ENCODE measurements around the gene KCTD1. TPM values are rescaled to one million over a fixed set of nuclear protein-coding genes. Genes with fewer than 3 reads are reported as not detected.

Gene KCTD1
- total and polyA plus RNA-seq, 10 of the 15 experiments (the other 5 are each of a cell fraction or from before 2014, with no cell fraction given) = 1.5 to 13.4 (median 5.5) TPM

DNA sequence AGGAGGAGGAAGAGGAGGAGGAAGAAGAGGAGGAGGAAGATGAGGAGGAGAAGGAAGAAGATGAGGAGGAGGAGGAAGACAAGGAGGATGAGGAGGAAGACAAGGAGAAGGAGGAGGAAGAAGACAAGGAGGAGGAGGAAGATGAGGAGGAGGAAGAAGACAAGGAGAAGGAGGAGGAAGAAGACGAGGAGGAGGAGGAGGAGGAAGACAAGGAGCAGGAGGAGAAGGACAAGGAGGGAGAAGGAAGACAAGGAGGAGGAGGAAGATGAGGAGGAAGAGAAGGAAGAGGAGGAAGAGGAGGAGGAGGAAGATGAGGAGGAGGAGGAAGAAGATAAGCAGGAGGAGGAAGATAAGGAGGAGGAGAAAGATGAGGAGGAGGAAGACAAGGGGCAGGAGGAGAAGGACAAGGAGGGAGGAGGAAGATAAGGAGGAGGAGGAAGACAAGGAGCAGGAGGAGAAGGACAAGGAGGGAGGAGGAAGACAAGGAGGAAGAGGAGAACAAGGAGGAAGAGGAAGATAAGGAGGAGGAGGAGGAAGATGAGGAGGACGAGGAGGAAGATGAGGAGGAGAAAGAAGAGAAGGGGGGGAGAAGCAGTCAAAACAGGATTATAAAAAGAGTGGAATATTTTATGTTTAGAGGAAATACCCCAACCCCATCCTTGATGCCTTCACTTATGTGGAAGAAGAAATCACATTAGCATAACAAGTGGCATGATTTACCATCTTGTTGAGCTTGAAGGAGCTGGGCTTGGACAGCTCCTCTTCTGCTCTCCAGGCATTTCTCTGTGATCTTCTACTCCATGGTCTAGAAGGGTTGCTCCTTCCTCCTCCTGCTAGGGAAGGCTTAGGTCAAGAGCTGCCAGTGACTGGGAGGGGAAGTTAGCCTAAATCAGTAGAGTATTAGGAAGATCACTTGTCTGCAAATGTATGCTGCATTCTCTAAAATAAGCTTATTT lies 45.3 kb upstream of the KCTD1 start:
- SMC1A ChIA-PET (ENCODE audit: uncharacterized antibody, unreplicated experiment) = no interaction called here
- no peak for DNase-seq (ENCODE audit: low read depth, low spot score)
- H3K4me2 ChIP-seq (ENCODE audit: control insufficient read depth, insufficient read depth) = no peak overlapping the region
- H3K9ac ChIP-seq (ENCODE audit: control insufficient read depth, insufficient read depth, low read length) = no peak overlapping the region
- CTCF ChIA-PET = no interaction called here
- no peak overlapping the region for H3K27ac ChIP-seq (ENCODE audit: control insufficient read depth, insufficient read depth)
- intact Hi-C loops (cut with micrococcal nuclease; ENCODE audit: unreplicated experiment) = no loop called here
- in situ Hi-C loops (cut with MboI) = no loop called here
- 0% methylated on average over 2 of the region's 2 CpGs for WGBS (ENCODE audit: insufficient coverage, insufficient replicate concordance, low lambda C conversion rate, missing lambda C conversion rate)
- no peak overlapping the region for H2AFZ ChIP-seq (ENCODE audit: control insufficient read depth, low read depth, low read length)
- POLR2A ChIA-PET = no interaction called here
- TF ChIP-seq BACH1 (IDR thresholded peaks at IDR 0.05; ENCODE audit: borderline replicate concordance) (no peak), MEF2A (IDR thresholded peaks at IDR 0.05; ENCODE audit: insufficient read depth, low read depth, low read length) (no peak), FOS (IDR thresholded peaks at IDR 0.05; ENCODE audit: borderline replicate concordance, extremely low read depth, insufficient read length) (no peak), HDAC6 (IDR thresholded peaks at IDR 0.05; ENCODE audit: unreplicated experiment) (no peak), NRF1 (conservative IDR thresholded peaks at IDR 0.05; ENCODE audit: low read depth, low read length) (no peak), RAD21 (IDR thresholded peaks at IDR 0.05; ENCODE audit: insufficient read depth, low read depth, low read length) (no peak), ASH2L (IDR thresholded peaks at IDR 0.05; ENCODE audit: borderline replicate concordance, low read depth) (no peak), NFYB (IDR thresholded peaks at IDR 0.05; ENCODE audit: insufficient read depth, low read depth, low read length) (no peak), FOXK2 (IDR thresholded peaks at IDR 0.05) (no peak), SIN3A (IDR thresholded peaks at IDR 0.05; ENCODE audit: low read depth, low read length) (no peak)
- H3K4me3 ChIP-seq = no peak overlapping the region
- H4K20me1 ChIP-seq (ENCODE audit: control insufficient read depth, insufficient read depth) = no peaks in the 10 kb centered on the region
- H3K79me2 ChIP-seq (ENCODE audit: control insufficient read depth, insufficient read depth, low read length) = no peaks in the 10 kb centered on the region
- no peak for FAIRE-seq
- RAD21 ChIA-PET (ENCODE audit: unreplicated experiment) = no interaction called here
- ATAC-seq = no peak
- no peaks in the 10 kb centered on the region for H3K4me1 ChIP-seq (ENCODE audit: control insufficient read depth, insufficient read depth, low read length)
- no peaks in the 10 kb centered on the region for H3K9me3 ChIP-seq (replicated peaks; ENCODE audit: control insufficient read depth, insufficient read depth, low read length)
- BruUV-seq (replicated peaks) = no TSS peak
- no peaks in the 10 kb centered on the region for H3K27me3 ChIP-seq (replicated peaks in 1 of 2; ENCODE audit: control insufficient read depth in 2 of 2, insufficient read depth in 2 of 2, low read length in 1 of 2)
- H3K36me3 ChIP-seq (ENCODE audit: control insufficient read depth in 2 of 2, insufficient read depth in 2 of 2, low read length in 1 of 2) = no peaks in the 10 kb centered on the region
